Measurements from ENCODE around the gene FGD6.
A peak's percentile ranks its signal among the peaks of the same experiment; 100 is the strongest.
"Not testable (repeated sequence)": the region's sequence is repeated elsewhere in the genome, so short reads cannot be mapped to it uniquely, and the experiment has no call there.

Gene FGD6

GRCh38 chr12:95178136-95178535 lies 39.1 kb downstream of the FGD6 start:
- no peak for DNase-seq (ENCODE audit: low read depth)

GRCh38 chr12:95177201-95177768 lies 40.0 kb downstream of the FGD6 start:
- DNase-seq (ENCODE audit: low read depth): no peak

- no peak for DNase-seq (ENCODE audit: low read depth)
Measured at GRCh38 chr12:95173392-95174251, 43.6 kb downstream of the FGD6 start.

GRCh38 chr12:95169368-95169767 lies 47.9 kb downstream of the FGD6 start:
- DNase-seq (ENCODE audit: low read depth): peak; percentile 36

GRCh38 chr12:95168746-95169145 lies 48.5 kb downstream of the FGD6 start:
- DNase-seq (ENCODE audit: low read depth): no peak

- DNase-seq (ENCODE audit: low read depth): peak; percentile 35
Measured at GRCh38 chr12:95164656-95165055, 52.6 kb downstream of the FGD6 start.

GRCh38 chr12:95158919-95159318 lies 58.3 kb downstream of the FGD6 start:
- DNase-seq (ENCODE audit: low read depth): no peak

- no peak for DNase-seq (ENCODE audit: low read depth)
Measured at GRCh38 chr12:95151821-95152220, 65.4 kb downstream of the FGD6 start.

GRCh38 chr12:95151406-95151805 lies 65.9 kb downstream of the FGD6 start:
- DNase-seq (ENCODE audit: low read depth): no peak

GRCh38 chr12:95150501-95150900 lies 66.8 kb downstream of the FGD6 start:
- DNase-seq (ENCODE audit: low read depth): no peak

GRCh38 chr12:95147866-95148265 lies 69.4 kb downstream of the FGD6 start:
- DNase-seq (ENCODE audit: low read depth): no peak

- DNase-seq (ENCODE audit: low read depth): no peak
Measured at GRCh38 chr12:95146769-95147168, 70.5 kb downstream of the FGD6 start.

- no peak for DNase-seq (ENCODE audit: low read depth)
Measured at GRCh38 chr12:95143621-95144205, 73.6 kb downstream of the FGD6 start.

GRCh38 chr12:95142431-95143151 lies 74.7 kb downstream of the FGD6 start:
- no peak for DNase-seq (ENCODE audit: low read depth)

GRCh38 chr12:95141310-95141709 lies 76.0 kb downstream of the FGD6 start:
- DNase-seq (ENCODE audit: low read depth): no peak

- DNase-seq (ENCODE audit: low read depth): not testable (repeated sequence)
Measured at GRCh38 chr12:95138031-95138430, 79.2 kb downstream of the FGD6 start.

GRCh38 chr12:95136598-95136997 lies 80.7 kb downstream of the FGD6 start:
- DNase-seq (ENCODE audit: low read depth): no peak

GRCh38 chr12:95134085-95134484 lies 83.2 kb downstream of the FGD6 start:
- no peak for DNase-seq (ENCODE audit: low read depth)

- DNase-seq (ENCODE audit: low read depth): no peak
Measured at GRCh38 chr12:95131589-95132340, 85.5 kb downstream of the FGD6 start.

GRCh38 chr12:95130096-95130495 lies 87.2 kb downstream of the FGD6 start:
- no peak for DNase-seq (ENCODE audit: low read depth)

- no peak for DNase-seq (ENCODE audit: low read depth)
Measured at GRCh38 chr12:95129115-95129514, 88.2 kb downstream of the FGD6 start.

GRCh38 chr12:95126736-95127135 lies 90.5 kb downstream of the FGD6 start:
- no peak for DNase-seq (ENCODE audit: low read depth)
